GM15510 (cell line): ENCODE results near the gene CTSC.

Experiments
- POLR2A ChIP-seq: IDR thresholded peaks from 3 replicates; pipeline ENCODE4 v1.6.1; 2011; ENCODE audit warnings: borderline replicate concordance; ENCODE audit not compliant: insufficient read length; ENCODE audit errors: extremely low read depth

CTSC gene

DNA sequence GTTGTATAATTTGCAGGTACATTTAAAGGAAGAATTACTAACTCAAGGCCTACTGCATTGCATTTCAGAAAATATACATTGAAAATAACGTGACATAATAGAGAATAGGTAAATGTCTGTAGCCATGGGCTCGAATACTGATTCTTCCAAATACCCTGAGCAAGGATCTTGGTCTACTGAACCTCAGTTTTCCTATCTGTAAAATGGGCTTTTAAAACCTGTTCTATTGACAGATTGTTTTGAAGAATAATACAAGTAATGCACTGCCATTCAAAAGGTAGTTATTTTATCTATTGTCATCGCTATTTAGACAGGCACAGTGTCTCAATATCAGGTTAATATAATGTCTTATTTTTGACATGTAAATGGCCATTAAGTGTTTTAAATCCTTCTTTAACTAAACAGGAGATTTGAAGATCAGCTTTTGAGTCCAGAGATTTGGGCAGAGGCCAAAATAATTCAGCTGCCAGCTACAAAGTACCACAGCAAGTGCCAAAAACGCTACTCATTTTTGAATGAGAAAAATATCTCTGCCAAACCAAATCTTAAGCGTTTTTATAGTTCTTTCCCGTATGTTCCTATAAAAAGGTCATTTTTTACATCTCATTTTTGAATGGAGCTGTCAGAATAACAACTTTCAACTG lies 56.7 kb downstream of the CTSC start:
- no peak for TF ChIP-seq POLR2A

GRCh38 chr11:88277349-88277915 lies 60.1 kb downstream of the CTSC start:
- no peak for TF ChIP-seq POLR2A

GRCh38 chr11:88275636-88276035 lies 61.9 kb downstream of the CTSC start:
- TF ChIP-seq POLR2A, result no peak

DNA sequence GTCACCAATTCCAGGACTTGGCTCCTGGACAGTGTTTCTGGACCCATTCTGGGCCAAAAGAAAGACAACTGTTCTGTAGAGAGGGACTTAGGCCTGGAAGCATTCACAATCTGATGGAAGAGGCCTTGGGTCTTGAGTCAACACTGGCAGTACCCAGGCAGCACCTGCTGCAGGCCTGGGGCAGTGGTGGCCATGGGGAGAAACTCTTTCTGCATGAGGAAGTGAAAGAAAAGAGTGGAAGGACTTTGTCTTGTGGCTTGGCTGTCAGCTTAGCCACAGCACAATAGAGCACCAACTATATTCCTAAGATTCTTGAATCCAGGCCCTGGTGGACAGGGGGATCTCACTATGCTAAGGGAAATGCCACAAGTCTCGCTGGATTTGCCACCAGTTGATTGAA lies 70.6 kb downstream of the CTSC start:
- TF ChIP-seq POLR2A, result no peak

DNA sequence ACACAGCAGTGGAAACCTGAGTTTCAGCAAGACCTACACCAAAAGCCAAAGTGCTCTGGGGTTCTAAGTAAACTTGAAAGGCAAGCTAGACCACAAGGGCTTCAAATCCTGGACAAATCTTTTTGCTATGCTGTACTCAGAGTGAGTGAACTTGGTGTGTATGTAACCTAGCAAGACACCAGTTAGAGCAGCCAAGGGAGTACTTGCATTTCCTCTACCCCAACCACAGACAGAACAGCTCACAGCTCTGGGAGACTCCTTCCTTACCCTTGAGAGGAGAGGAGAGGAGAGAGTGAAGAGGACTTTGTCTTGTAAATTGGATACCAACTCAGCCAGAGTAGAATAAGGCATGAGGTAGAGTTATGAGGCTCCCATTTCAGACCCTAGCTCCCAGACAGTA lies 71.4 kb downstream of the CTSC start:
- TF ChIP-seq POLR2A, result no peak

GRCh38 chr11:88259431-88259830 lies 78.1 kb downstream of the CTSC start:
- no peak for TF ChIP-seq POLR2A

- TF ChIP-seq POLR2A, result no peak
These were observed 85.3 kb downstream of the CTSC start for GRCh38 chr11:88252208-88252607.

DNA sequence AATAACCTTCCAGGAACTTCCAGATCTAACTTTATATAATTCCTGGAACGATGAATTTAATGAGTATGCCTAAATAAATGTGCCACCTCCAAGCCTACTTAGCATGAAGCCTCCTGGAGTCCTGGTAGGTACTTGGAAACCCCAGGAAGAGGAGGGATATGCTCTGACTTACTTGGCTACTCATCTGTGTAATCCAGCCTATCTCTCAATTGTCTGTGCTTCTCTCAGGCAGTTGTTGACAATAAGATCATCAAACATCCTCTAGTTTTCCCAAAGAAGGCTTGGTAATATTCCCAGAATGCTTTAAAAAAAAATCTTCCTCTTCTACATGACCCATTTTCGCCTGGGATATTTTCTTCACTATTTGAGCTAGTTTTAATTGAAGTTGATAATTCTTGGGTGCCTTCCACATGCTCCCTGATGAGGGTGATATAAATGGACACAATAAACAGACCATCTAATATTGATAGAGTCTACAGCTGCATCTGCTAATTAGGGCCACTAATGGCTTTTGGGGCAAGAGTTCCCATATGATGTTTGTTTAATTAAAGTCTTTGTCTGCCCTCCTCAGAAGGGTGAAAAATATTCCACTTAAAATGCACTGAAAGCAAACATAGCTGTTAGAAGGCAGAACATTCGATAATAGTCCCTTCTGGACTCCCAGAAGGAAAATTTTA lies 86.8 kb downstream of the CTSC start:
- TF ChIP-seq POLR2A, result no peak

GRCh38 chr11:88249706-88250105 lies 87.8 kb downstream of the CTSC start:
- no peak for TF ChIP-seq POLR2A

GRCh38 chr11:88246696-88247095 lies 90.8 kb downstream of the CTSC start:
- TF ChIP-seq POLR2A, result no peak
